MCF 10A (cell line): ENCODE measurements around the gene CDCA3. TPM values are rescaled to one million over a fixed set of nuclear protein-coding genes. Genes with fewer than 3 reads are reported as not detected.

ENCODE experiments used
- BruUV-seq: library from RNA; stranded (reverse); fragments of 400-500 nt; replicated peaks from 2 replicates; lab custom pipeline; 2021; lab: Mats Ljungman, UMichigan
- CTCF ChIA-PET: fragments of 300-600 bp; sonication (Branson Sonifier 250); formaldehyde crosslinking; extraction: SDS; loops from one replicate; lab custom pipeline; 2021; ENCODE audit warnings: antibody characterized with exemption, inconsistent platforms; lab: Yijun Ruan, JAX
- POLR2A ChIA-PET: fragments of 300-600, 350-650 bp; sonication (Branson Sonifier 250); formaldehyde crosslinking; extraction: SDS; loops from one replicate; lab custom pipeline; 2020; ENCODE audit warnings: antibody characterized with exemption, inconsistent platforms; lab: Yijun Ruan, JAX
- DNase-seq: peaks from one replicate; pipeline ENCODE4 v3.0.0-alpha.2; 2018; ENCODE audit not compliant: unreplicated experiment
- H3K27ac Mint-ChIP-seq: one replicate; pipeline ENCODE4 v1.8.0; 2022; ENCODE audit warnings: mild to moderate bottlenecking, low read depth, mixed read lengths; ENCODE audit not compliant: unreplicated experiment
- H3K27me3 Mint-ChIP-seq: one replicate; pipeline ENCODE4 v1.8.0; 2022; ENCODE audit warnings: mixed read lengths; ENCODE audit not compliant: insufficient read depth, unreplicated experiment
- H3K36me3 Mint-ChIP-seq: one replicate; pipeline ENCODE4 v1.8.0; 2022; ENCODE audit warnings: mild to moderate bottlenecking, moderate library complexity, mixed read lengths; ENCODE audit not compliant: insufficient read depth, unreplicated experiment
- H3K4me1 Mint-ChIP-seq: one replicate; pipeline ENCODE4 v1.8.0; 2022; ENCODE audit warnings: mixed read lengths; ENCODE audit not compliant: insufficient read depth, unreplicated experiment
- H3K4me3 Mint-ChIP-seq: one replicate; pipeline ENCODE4 v1.8.0; 2022; ENCODE audit warnings: mild to moderate bottlenecking, moderate library complexity, mixed read lengths; ENCODE audit not compliant: unreplicated experiment
- H3K9me3 Mint-ChIP-seq: one replicate; pipeline ENCODE4 v1.8.0; 2022; ENCODE audit warnings: mixed read lengths; ENCODE audit not compliant: unreplicated experiment
- CTCF ChIP-seq: fragments of 200-600 bp; IDR thresholded peaks from one replicate; pipeline ENCODE4 v1.8.0; 2022; ENCODE audit warnings: antibody characterized with exemption, mild to moderate bottlenecking; ENCODE audit not compliant: unreplicated experiment
- intact Hi-C: fragments of 100-400 bp; cut with micrococcal nuclease; formaldehyde crosslinking; loops from 2 replicates; pipeline ENCODE4 v1.14.1; 2022
- total RNA-seq: library from RNA; stranded (reverse); gene quantifications from 2 replicates; pipeline ENCODE4 v1.2.3, GENCODE V29; 2022

Gene CDCA3
- total RNA-seq, 1 experiment from 2014 or later: 25.5 TPM

DNA sequence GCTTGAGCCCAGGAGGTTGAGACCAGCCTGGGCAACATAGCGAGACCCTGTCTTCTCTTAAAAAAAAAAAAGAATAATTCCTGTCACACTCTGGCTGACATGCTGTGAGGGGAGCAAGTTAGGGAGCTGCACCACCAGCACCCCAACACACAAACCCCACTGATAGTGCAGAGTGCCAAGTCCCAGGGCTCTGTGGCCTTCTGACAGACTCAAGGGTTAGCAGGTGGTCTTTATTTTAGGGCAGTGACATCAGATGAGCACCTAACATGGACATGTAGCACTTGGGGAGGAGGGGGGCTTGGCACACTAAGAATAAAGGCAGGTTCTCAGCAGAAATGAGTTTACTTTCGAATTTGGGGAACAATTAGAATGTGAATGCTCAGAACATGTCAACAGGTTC lies 7.7 kb upstream of the CDCA3 start:
- Mint-ChIP-seq H3K4me3 (no peak overlapping the region), H3K4me1 (peaks cover 8% of the 10 kb centered on the region), H3K27ac (no peak overlapping the region), H3K9me3 (no peaks in the 10 kb centered on the region), H3K27me3 (no peaks in the 10 kb centered on the region), H3K36me3 (peaks cover 80% of the 10 kb centered on the region)
- intact Hi-C loops: no loop called here
- ChIA-PET CTCF (interaction anchor here (2.7 kb wide), 1 partner anchor 10 kb away, joined by 13 read pairs; no protein-coding TSS in a partner anchor), POLR2A (interaction anchor here (0.8 to 1.5 kb wide), 2 partner anchors 8 to 14 kb away, joined by 3 to 4 read pairs; partner anchors contain the start of gene SPSB2)
- DNase-seq: no peak
- BruUV-seq: no TSS peak
- no peak for TF ChIP-seq CTCF

DNA sequence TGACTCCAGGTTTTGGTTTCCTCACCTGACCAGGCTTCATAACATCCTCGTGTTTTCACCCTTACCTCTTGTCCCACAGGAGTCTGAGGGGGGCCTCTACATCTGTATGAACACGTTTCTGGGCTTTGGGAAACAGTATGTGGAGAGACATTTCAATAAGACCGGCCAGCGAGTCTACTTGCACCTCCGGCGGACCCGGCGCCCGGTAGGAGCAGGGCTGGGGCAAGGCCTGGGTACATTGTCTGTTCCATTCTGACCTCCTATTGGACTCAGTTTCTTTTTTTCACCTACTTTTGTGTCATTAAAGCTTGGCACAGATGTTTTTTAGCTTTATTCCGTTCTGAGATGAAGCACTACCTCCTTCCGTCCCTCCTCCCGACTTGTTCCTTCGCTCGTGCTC lies 4.2 kb upstream of the CDCA3 start:
- BruUV-seq: no TSS peak
- ChIA-PET CTCF (interaction anchor here (0.6 to 7.3 kb wide), 5 partner anchors 14 to 77 kb away, joined by 3 to 40 read pairs (median 3); partner anchors contain the start of gene SPSB2), POLR2A (interaction anchor here (0.9 to 7.9 kb wide), 2 partner anchors 12 to 17 kb away, joined by 3 to 130 read pairs; partner anchors contain the start of gene TPI1)
- no peak for DNase-seq
- Mint-ChIP-seq H3K36me3 (peaks cover 52% of the 10 kb centered on the region), H3K4me3 (no peak overlapping the region), H3K4me1 (peaks cover 19% of the 10 kb centered on the region), H3K27ac (no peak overlapping the region), H3K9me3 (no peaks in the 10 kb centered on the region), H3K27me3 (no peaks in the 10 kb centered on the region)
- intact Hi-C loops: no loop called here
- TF ChIP-seq CTCF: no peak

DNA sequence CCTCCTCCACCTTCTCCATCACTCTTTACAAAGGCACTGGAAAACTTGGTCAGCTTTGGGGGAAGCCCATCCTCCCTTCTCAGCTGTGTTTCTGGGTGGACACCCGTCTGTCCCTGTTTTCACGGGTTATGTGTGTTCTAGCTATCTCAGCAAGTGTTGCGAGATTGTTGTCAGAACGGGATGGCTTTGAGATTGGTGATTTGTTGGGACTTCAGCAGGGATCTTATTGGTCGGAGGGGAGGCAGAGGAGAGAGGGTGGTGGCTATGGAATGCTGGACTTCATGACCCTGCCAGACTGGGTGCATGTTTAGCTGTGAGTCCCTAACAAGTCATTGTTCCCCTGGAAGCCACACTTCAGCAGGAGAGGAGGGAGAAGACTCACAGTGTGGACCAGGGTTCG lies 3.0 kb upstream of the CDCA3 start:
- peak overlapping the region; percentile 90 for H3K27ac Mint-ChIP-seq
- ChIA-PET CTCF (interaction anchor here (0.6 to 7.3 kb wide), 6 partner anchors 12 to 119 kb away, joined by 3 to 40 read pairs (median 10); partner anchors contain the start of gene SPSB2), POLR2A (interaction anchor here (0.5 to 7.9 kb wide), 5 partner anchors 13 to 246 kb away, joined by 3 to 130 read pairs (median 11); partner anchors contain the start of genes MLF2 and TPI1)
- no peaks in the 10 kb centered on the region for H3K9me3 Mint-ChIP-seq
- H3K4me3 Mint-ChIP-seq: peak overlapping the region; percentile 88
- H3K4me1 Mint-ChIP-seq: peaks cover 31% of the 10 kb centered on the region
- intact Hi-C loops: no loop called here
- DNase-seq: no peak
- no peaks in the 10 kb centered on the region for H3K27me3 Mint-ChIP-seq
- H3K36me3 Mint-ChIP-seq: peaks cover 52% of the 10 kb centered on the region
- no peak for TF ChIP-seq CTCF
- BruUV-seq: no TSS peak

DNA sequence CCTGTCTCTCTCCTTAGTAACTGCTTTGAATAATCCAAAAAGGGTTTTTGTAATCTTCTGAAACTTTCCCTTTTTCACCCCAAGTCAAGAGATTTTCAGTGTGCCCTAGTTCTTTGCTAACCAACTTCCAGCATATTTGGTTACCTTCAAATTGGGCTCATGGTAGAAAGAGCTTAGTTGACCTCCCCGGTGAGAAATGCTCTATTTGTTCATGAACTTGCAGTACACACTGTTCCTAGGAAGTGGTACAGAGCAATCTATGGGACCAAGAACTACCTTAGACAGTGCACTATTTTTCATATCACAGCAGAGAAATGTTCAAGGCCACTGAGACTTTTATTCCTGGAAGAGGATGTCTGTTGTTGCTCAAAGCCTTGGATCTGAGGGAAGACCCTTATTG lies 2.5 kb upstream of the CDCA3 start:
- Mint-ChIP-seq H3K27ac (peak overlapping the region; percentile 90), H3K9me3 (no peaks in the 10 kb centered on the region), H3K27me3 (no peaks in the 10 kb centered on the region), H3K4me1 (peaks cover 31% of the 10 kb centered on the region), H3K4me3 (peak overlapping the region; percentile 88), H3K36me3 (peaks cover 52% of the 10 kb centered on the region)
- BruUV-seq: no TSS peak
- TF ChIP-seq CTCF: no peak
- DNase-seq: no peak
- POLR2A ChIA-PET: interaction anchor here (0.5 to 7.9 kb wide), 17 partner anchors 8 to 248 kb away, joined by 3 to 130 read pairs (median 10); partner anchors contain the start of genes COPS7A, MLF2, PTMS and SPSB2
- intact Hi-C loops: no loop called here
- CTCF ChIA-PET: interaction anchor here (0.7 to 7.3 kb wide), 8 partner anchors 12 to 283 kb away, joined by 3 to 40 read pairs (median 8); partner anchors contain the start of gene SPSB2
